ENCODE measurements around the gene CARD14. TPM values are rescaled to one million over a fixed set of nuclear protein-coding genes. Genes with fewer than 3 reads are reported as not detected.

Gene CARD14
- total and polyA plus RNA-seq, 2 of the 13 experiments (the other 11 are each of a cell fraction or from before 2014, with no cell fraction given) = 0.11 TPM; not detected in 1

GRCh38 chr17:80130992-80131391 is 38.8 kb upstream of the CARD14 start (continued):
- TF ChIP-seq ZNF318 (CRISPR knock-in tag; IDR thresholded peaks at IDR 0.05) (no peak), MAF1 (CRISPR knock-in tag; IDR thresholded peaks at IDR 0.05; ENCODE audit: borderline replicate concordance) (no peak), SOX13 (IDR thresholded peaks at IDR 0.05) (no peak), SOX13 (CRISPR knock-in tag; conservative IDR thresholded peaks at IDR 0.05 in 1 of 2, IDR thresholded peaks at IDR 0.05 in 1 of 2) (peak in 1 of 2 experiments; percentile 55; a peak in 1 of 4 replicates), ZNF83 (CRISPR knock-in tag; IDR thresholded peaks at IDR 0.05; ENCODE audit: borderline replicate concordance) (no peak), FOXO1 (CRISPR knock-in tag; IDR thresholded peaks at IDR 0.05) (no peak), ETV5 (CRISPR knock-in tag; IDR thresholded peaks at IDR 0.05; ENCODE audit: borderline replicate concordance) (no peak), TCF7 (IDR thresholded peaks at IDR 0.05; ENCODE audit: low read depth) (0 out of 2 replicates have a peak, but pooled peaks have one; percentile 21), NFKB2 (CRISPR knock-in tag; IDR thresholded peaks at IDR 0.05; ENCODE audit: borderline replicate concordance) (no peak), ZNF569 (CRISPR knock-in tag; IDR thresholded peaks at IDR 0.05; ENCODE audit: borderline replicate concordance) (no peak), GABPB1 (CRISPR knock-in tag; IDR thresholded peaks at IDR 0.05) (no peak), ISL2 (CRISPR knock-in tag; IDR thresholded peaks at IDR 0.05) (no peak), NFIB (CRISPR knock-in tag; IDR thresholded peaks at IDR 0.05; ENCODE audit: borderline replicate concordance) (no peak), ZSCAN30 (CRISPR knock-in tag; IDR thresholded peaks at IDR 0.05) (no peak)
- TF ChIP-seq, protein P1, sequence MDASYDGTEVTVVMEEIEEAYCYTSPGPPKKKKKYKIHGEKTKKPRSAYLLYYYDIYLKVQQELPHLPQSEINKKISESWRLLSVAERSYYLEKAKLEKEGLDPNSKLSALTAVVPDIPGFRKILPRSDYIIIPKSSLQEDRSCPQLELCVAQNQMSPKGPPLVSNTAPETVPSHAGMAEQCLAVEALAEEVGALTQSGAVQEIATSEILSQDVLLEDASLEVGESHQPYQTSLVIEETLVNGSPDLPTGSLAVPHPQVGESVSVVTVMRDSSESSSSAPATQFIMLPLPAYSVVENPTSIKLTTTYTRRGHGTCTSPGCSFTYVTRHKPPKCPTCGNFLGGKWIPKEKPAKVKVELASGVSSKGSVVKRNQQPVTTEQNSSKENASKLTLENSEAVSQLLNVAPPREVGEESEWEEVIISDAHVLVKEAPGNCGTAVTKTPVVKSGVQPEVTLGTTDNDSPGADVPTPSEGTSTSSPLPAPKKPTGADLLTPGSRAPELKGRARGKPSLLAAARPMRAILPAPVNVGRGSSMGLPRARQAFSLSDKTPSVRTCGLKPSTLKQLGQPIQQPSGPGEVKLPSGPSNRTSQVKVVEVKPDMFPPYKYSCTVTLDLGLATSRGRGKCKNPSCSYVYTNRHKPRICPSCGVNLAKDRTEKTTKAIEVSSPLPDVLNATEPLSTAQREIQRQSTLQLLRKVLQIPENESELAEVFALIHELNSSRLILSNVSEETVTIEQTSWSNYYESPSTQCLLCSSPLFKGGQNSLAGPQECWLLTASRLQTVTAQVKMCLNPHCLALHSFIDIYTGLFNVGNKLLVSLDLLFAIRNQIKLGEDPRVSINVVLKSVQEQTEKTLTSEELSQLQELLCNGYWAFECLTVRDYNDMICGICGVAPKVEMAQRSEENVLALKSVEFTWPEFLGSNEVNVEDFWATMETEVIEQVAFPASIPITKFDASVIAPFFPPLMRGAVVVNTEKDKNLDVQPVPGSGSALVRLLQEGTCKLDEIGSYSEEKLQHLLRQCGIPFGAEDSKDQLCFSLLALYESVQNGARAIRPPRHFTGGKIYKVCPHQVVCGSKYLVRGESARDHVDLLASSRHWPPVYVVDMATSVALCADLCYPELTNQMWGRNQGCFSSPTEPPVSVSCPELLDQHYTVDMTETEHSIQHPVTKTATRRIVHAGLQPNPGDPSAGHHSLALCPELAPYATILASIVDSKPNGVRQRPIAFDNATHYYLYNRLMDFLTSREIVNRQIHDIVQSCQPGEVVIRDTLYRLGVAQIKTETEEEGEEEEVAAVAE (CRISPR knock-in tag; IDR thresholded peaks at IDR 0.05; ENCODE audit: borderline replicate concordance) = no peak
- TF ChIP-seq, protein P2, sequence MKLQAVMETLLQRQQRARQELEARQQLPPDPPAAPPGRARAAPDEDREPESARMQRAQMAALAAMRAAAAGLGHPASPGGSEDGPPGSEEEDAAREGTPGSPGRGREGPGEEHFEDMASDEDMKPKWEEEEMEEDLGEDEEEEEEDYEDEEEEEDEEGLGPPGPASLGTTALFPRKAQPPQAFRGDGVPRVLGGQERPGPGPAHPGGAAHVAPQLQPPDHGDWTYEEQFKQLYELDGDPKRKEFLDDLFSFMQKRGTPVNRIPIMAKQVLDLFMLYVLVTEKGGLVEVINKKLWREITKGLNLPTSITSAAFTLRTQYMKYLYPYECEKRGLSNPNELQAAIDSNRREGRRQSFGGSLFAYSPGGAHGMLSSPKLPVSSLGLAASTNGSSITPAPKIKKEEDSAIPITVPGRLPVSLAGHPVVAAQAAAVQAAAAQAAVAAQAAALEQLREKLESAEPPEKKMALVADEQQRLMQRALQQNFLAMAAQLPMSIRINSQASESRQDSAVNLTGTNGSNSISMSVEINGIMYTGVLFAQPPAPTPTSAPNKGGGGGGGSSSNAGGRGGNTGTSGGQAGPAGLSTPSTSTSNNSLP (IDR thresholded peaks at IDR 0.05; ENCODE audit: low read depth, low read length) = peak; percentile 55; the same call in 1 of the 2 replicates
